ENCODE measurements around the gene PPM1L. TPM values are rescaled to one million over a fixed set of nuclear protein-coding genes. Genes with fewer than 3 reads are reported as not detected.

The PPM1L gene
- polyA plus RNA-seq, 3 donors from 2014 or later, result 14.8 to 35.5 (median 20.5) TPM

DNA sequence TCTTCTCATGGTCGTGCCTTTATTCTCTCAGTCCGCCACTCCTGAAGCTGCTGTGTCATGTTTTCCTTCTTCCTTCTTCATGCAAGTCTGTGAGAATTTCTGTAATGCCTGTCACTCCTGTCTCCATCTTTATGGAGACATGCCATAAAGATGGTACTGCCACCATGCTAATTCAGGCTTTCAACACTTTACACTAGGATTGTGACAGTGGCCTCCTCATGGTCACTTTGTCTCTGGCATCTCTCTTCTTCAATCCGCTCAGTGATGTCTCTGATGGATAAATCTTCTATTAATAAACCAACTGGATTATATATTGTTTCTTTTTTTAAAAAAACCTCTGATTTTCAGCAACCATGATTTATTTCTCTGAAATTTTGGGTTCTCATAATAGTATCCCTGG is 18.1 kb downstream of the PPM1L start:
- no peaks in the 10 kb centered on the region for H3K9me3 Mint-ChIP-seq
- peaks cover 0 to 4% (median 0%) of the 10 kb centered on the region in 3 donors for H3K36me3 Mint-ChIP-seq
- no peak for DNase-seq
- peaks cover 46 to 76% of the 10 kb centered on the region in 2 donors for H3K4me1 Mint-ChIP-seq
- H3K4me3 Mint-ChIP-seq, result peak overlapping the region in 4 of 5 donors; percentile 0 to 26 (median 8)
- H3K27me3 Mint-ChIP-seq (ENCODE audit: low read depth in 3 of 3), result peaks cover 0 to 1% (median 0%) of the 10 kb centered on the region in 3 donors
- H3K27ac Mint-ChIP-seq, result peak overlapping the region in 5 of 6 donors; percentile 5 to 75 (median 31)

DNA sequence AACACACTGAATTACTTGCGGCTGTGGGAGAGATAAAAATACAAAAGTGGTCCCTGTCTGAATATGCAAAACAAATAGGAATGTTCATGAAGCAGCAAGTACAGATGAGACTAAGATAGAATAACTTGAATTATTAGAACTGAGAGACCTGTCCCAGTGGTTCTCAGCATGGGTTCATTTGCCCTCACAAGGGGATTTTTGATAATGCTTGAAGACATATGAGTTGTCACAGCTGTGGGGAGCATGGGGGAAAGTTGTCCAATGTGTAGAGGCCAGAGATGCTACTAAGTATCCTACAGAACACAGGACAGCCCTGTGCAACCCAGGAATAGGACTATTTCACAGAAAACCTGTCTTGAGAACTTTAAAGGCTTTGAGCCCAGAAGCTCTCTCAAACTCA is 22.4 kb downstream of the PPM1L start:
- peaks cover 73 to 86% of the 10 kb centered on the region in 2 donors for H3K4me1 Mint-ChIP-seq
- H3K27me3 Mint-ChIP-seq (ENCODE audit: low read depth in 3 of 3), result peaks cover 0 to 1% (median 0%) of the 10 kb centered on the region in 3 donors
- H3K27ac Mint-ChIP-seq, result peak overlapping the region; percentile 5 to 86 (median 82)
- DNase-seq, result no peak
- no peaks in the 10 kb centered on the region for H3K36me3 Mint-ChIP-seq
- H3K9me3 Mint-ChIP-seq, result no peaks in the 10 kb centered on the region
- peak overlapping the region in 3 of 5 donors; percentile 33 to 57 (median 33) for H3K4me3 Mint-ChIP-seq

DNA sequence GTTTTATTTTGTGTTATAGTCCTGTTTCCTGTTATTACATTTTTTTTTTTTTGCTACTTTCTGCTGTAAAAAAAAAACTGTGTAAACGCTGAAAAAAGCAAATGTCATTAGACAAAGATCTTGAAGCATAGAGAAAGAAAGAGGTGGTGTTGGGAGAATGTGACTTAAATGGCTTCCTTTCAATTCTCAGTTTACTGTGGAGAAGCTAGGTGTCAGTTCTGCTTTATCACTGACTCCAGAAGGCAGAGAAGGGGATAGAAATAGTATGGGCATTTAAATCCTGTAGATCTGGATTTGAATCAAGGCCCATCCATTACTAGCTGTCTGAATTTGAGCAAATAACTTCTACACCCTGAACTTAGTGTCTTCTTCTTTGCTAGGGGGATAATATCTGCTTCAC is 23.0 kb downstream of the PPM1L start:
- peak overlapping the region; percentile 8 to 79 (median 45) for H3K4me3 Mint-ChIP-seq
- peak overlapping the region; percentile 49 to 86 (median 82) for H3K27ac Mint-ChIP-seq

DNA sequence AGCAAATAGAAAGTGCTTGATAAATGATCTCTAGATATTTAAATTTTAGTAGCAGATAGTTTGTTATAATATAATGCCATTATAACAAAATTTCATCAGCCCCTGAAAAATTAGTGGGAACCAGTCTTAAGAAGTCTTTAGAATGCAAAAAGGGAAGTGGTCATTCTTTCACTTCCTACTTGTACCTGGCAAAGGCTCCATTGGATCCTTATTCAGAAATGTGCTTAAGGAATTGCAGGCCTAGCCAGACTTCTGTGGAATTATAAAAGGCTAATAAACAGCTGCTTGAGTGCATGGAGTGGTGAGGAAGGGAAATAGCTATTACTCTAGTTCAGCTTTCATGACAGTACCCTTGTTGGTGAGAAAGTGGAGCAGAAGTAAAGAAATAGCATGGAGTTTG is 24.2 kb downstream of the PPM1L start:
- Mint-ChIP-seq H3K9me3 (no peaks in the 10 kb centered on the region), H3K4me1 (peaks cover 73 to 86% of the 10 kb centered on the region in 2 donors), H3K27ac (peak overlapping the region in 4 of 6 donors; percentile 65 to 77 (median 72)), H3K4me3 (peak overlapping the region in 2 of 5 donors; percentile 8 to 38), H3K27me3 (ENCODE audit: low read depth in 3 of 3) (no peaks in the 10 kb centered on the region), H3K36me3 (no peaks in the 10 kb centered on the region)
- no peak for DNase-seq

More for the DNA sequence above, 23.0 kb downstream of the PPM1L start:
- DNase-seq, result no peak
- no peaks in the 10 kb centered on the region for H3K36me3 Mint-ChIP-seq
- no peaks in the 10 kb centered on the region for H3K9me3 Mint-ChIP-seq
- peaks cover 0 to 1% (median 0%) of the 10 kb centered on the region in 3 donors for H3K27me3 Mint-ChIP-seq (ENCODE audit: low read depth in 3 of 3)
- peaks cover 70 to 86% of the 10 kb centered on the region in 2 donors for H3K4me1 Mint-ChIP-seq

DNA sequence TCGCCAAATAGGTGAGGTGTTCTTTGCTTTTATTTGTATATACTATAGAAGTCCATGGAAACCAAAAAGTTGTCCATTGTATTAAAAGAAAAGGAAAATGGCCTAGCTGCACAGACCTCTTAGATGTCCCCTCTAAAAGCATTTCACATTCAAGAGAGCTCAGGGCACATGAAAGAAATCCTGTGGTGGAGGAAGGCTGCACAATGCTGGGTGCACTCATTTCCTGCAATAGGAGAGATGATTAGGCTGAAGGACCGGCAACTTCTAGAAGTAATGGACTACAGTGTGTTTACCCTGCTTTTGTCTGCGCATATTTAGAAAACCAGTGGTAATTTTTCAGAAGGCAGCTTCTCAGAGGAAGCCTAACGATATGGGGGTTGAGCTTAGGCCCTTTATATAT is 25.4 kb downstream of the PPM1L start:
- Mint-ChIP-seq H3K27ac (peak overlapping the region; percentile 32 to 77 (median 62)), H3K4me3 (peak overlapping the region; percentile 9 to 64 (median 59))

DNA sequence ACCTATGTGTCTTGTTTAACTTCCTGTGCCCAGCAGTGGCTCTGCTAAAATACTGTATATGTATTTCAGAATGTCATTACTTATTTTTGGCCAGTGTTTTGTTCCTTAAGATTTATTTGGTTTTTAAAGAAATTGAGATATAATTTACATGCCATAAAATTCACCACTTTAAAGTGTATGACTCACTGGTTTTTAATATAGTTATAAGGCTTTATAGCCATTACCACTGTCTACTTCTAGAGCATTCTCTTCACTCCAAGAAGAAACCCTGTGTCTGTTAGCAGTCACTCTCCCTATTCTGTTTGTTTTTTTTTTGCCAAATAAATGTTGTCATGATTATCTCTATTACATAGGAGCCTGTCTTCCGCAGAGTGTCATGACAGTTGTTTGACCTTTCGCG is 25.8 kb downstream of the PPM1L start:
- no peak for DNase-seq
- Mint-ChIP-seq H3K4me3 (peak overlapping the region; percentile 24 to 64 (median 59)), H3K4me1 (peaks cover 77 to 94% of the 10 kb centered on the region in 2 donors), H3K27ac (peak overlapping the region; percentile 32 to 77 (median 74)), H3K27me3 (ENCODE audit: low read depth in 3 of 3) (peaks cover 3 to 6% (median 3%) of the 10 kb centered on the region in 3 donors), H3K9me3 (peaks cover 0 to 3% (median 0%) of the 10 kb centered on the region in 6 donors), H3K36me3 (peaks cover 0 to 3% (median 3%) of the 10 kb centered on the region in 3 donors)

More for the DNA sequence above, 25.4 kb downstream of the PPM1L start:
- H3K27me3 Mint-ChIP-seq (ENCODE audit: low read depth in 3 of 3), result peaks cover 3 to 6% (median 3%) of the 10 kb centered on the region in 3 donors
- no peak for DNase-seq
- H3K4me1 Mint-ChIP-seq, result peaks cover 73 to 89% of the 10 kb centered on the region in 2 donors
- H3K9me3 Mint-ChIP-seq, result no peaks in the 10 kb centered on the region
- H3K36me3 Mint-ChIP-seq, result no peaks in the 10 kb centered on the region

DNA sequence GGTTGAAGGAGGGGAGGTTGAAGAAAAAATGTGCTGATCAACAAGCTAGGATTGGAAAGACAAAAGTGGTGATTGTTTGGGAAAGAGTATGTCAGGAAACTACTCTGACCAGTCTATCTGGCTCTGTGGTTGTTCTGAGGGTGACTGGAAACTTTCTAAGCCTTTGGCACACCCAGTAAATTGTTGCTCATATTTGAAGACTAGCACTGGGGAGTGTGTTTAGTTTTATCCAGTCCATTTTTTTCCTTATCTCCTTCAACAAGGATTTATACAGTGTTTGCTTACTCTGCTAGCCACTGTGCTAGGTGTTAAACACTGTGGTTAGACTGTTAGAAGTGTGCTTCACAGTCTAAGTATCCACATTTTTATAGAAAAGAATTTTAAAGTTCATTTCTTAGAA is 28.8 kb downstream of the PPM1L start:
- Mint-ChIP-seq H3K36me3 (peaks cover 0 to 10% (median 7%) of the 10 kb centered on the region in 3 donors), H3K27me3 (ENCODE audit: low read depth in 3 of 3) (peaks cover 3 to 6% (median 3%) of the 10 kb centered on the region in 3 donors), H3K4me3 (peak overlapping the region; percentile 21 to 72 (median 48)), H3K27ac (peak overlapping the region in 5 of 6 donors; percentile 5 to 81 (median 27)), H3K4me1 (peaks cover 64 to 85% of the 10 kb centered on the region in 2 donors), H3K9me3 (peaks cover 0 to 10% (median 2%) of the 10 kb centered on the region in 6 donors)
- peak; percentile 17 to 35 (median 32) for DNase-seq

DNA sequence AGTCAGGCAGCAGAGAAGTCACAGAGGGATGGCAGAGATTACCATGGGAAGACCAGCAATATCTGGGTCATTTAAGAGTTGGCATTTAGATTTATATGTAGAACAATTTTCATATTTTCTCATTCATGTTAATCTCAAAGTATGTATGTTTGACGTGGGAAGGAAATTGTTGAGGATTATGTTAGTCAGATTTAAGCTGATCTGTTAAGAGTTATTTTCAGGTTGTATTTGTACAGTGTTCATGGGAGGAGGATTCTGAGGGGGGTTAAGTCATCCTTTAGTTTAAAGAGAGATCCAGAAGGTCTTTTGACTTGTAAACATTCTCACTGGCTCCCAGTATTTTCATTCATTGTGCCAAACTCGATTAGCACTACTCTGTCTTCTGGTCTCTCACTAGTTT is 34.7 kb downstream of the PPM1L start:
- Mint-ChIP-seq H3K9me3 (peaks cover 0 to 10% (median 2%) of the 10 kb centered on the region in 6 donors), H3K36me3 (peaks cover 0 to 10% (median 7%) of the 10 kb centered on the region in 3 donors), H3K27me3 (ENCODE audit: low read depth in 3 of 3) (peaks cover 3% of the 10 kb centered on the region in 3 donors), H3K27ac (peak overlapping the region in 2 of 6 donors; percentile 6 to 54), H3K4me1 (peaks cover 62 to 83% of the 10 kb centered on the region in 2 donors), H3K4me3 (peak overlapping the region in 1 of 5 donors; percentile 6)
- DNase-seq, result no peak

DNA sequence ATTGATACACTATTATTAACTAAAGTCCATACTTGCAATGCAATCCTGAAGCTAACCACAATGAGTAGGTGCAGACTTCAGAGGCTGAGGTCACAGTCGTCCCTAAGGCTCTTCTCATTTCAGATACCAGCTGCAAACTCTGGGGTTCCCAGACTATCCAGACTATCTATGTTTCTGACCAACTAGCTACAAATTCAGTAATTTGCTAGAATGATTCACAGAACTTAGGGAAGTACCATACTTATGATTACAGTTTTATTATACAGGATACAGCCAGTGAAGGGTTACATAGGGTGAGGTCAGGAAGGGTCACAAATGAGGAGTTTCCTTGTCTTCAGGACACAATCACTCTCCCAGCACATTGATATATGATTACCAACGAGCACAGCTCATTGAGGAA is 36.5 kb downstream of the PPM1L start:
- Mint-ChIP-seq H3K9me3 (peaks cover 0 to 6% (median under 1%) of the 10 kb centered on the region in 6 donors), H3K36me3 (peaks cover 0 to 5% (median 3%) of the 10 kb centered on the region in 3 donors), H3K4me1 (peaks cover 68 to 83% of the 10 kb centered on the region in 2 donors), H3K4me3 (peak overlapping the region in 4 of 5 donors; percentile 16 to 45 (median 33)), H3K27me3 (ENCODE audit: low read depth in 3 of 3) (no peaks in the 10 kb centered on the region), H3K27ac (peak overlapping the region in 5 of 6 donors; percentile 0 to 68 (median 59))
- DNase-seq, result no peak

DNA sequence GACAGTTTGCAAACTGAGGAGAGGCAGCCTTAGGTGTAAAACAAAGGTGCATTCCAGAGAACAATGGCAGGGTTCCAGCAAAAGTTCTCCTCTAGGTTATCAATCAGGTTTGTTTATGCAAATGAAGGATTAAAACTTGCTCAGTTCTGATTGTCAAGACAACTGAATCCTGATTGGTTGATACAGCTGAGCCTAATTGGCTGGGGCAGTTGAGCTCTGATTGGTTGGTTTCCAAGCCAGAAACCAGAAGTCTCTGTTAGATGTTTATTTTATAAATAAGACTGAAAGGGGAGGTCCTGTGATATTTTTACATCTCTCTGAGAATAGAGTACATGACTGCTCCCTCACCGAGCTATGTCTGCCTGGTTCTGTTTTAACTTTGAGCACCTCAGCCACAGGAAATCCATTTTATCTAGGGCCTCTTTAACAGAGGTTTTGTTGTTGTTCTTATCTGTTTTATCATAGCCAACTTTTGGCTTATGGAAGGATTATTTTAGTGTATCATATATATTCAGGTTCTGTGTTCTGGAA is 37.8 kb downstream of the PPM1L start:
- no peaks in the 10 kb centered on the region for H3K27me3 Mint-ChIP-seq (ENCODE audit: low read depth in 3 of 3)
- DNase-seq, result peak in 2 of 3 donors; percentile 16 to 24
- H3K4me1 Mint-ChIP-seq, result peaks cover 79 to 84% of the 10 kb centered on the region in 2 donors
- H3K27ac Mint-ChIP-seq, result peak overlapping the region; percentile 68 to 87 (median 78)
- no peaks in the 10 kb centered on the region for H3K9me3 Mint-ChIP-seq
- H3K36me3 Mint-ChIP-seq, result peaks cover 0 to 7% (median 3%) of the 10 kb centered on the region in 3 donors
- H3K4me3 Mint-ChIP-seq, result peak overlapping the region; percentile 38 to 58 (median 41)

DNA sequence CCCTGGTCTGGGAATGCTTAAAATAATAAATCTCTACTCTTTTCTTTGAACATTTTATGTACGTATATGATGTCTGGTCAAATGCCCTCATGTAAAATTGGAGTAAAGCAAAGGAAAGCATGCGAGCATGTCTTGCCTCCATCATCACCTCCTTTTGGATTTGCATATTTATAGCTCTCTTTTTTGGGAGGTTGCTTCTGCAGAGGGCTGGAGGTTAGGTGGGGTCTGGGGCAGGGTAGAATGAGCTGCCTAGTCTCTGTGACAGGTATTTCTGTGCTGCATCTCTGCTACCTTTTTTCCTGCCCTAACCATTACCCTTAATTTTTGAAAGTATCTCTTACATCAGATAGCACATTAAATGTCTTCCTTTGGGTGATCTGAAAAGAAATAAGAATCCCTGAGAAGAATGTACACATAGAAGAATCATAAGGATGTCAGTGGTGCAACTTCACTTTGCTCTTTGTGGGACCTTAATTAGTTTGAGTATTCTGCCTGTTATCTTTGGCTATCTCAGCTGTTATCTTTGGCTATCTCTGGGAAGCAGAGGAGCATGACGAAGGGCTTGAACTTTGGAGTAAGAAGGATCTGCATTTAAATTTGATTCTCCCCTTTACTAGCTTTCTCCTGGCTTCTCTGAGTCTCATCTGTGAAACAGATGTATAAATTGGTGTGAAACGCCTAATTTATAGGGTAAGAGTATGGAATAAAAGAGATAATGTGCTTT is 40.2 kb downstream of the PPM1L start:
- Mint-ChIP-seq H3K9me3 (no peaks in the 10 kb centered on the region), H3K4me1 (peaks cover 95 to 96% of the 10 kb centered on the region in 2 donors), H3K27me3 (ENCODE audit: low read depth in 3 of 3) (no peaks in the 10 kb centered on the region), H3K4me3 (peak overlapping the region in 1 of 5 donors; percentile 22), H3K36me3 (peaks cover 0 to 7% (median 3%) of the 10 kb centered on the region in 3 donors), H3K27ac (peak overlapping the region in 5 of 6 donors; percentile 1 to 83 (median 52))
- no peak for DNase-seq

DNA sequence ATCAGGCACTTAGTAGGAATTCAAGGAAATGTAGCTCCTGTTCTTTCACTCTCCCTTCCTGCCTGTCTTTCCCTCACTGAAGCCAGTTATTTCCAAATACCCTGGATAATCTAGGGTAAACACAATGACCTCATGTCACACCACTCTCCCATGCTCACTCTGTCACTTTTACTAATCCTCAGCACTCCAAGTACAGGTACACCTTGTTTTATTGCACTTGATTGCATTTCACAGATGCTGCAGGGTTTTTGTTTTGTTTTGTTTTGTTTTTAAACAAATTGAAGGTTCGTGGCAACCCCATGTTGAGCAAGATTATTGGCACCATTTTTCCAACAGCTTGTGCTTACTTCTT is 40.8 kb downstream of the PPM1L start:
- Mint-ChIP-seq H3K4me1 (peaks cover 95 to 96% of the 10 kb centered on the region in 2 donors), H3K36me3 (peaks cover 0 to 7% (median 3%) of the 10 kb centered on the region in 3 donors), H3K4me3 (no peak overlapping the region), H3K27me3 (ENCODE audit: low read depth in 3 of 3) (no peaks in the 10 kb centered on the region), H3K27ac (peak overlapping the region in 5 of 6 donors; percentile 1 to 83 (median 52)), H3K9me3 (no peaks in the 10 kb centered on the region)
- no peak for DNase-seq

DNA sequence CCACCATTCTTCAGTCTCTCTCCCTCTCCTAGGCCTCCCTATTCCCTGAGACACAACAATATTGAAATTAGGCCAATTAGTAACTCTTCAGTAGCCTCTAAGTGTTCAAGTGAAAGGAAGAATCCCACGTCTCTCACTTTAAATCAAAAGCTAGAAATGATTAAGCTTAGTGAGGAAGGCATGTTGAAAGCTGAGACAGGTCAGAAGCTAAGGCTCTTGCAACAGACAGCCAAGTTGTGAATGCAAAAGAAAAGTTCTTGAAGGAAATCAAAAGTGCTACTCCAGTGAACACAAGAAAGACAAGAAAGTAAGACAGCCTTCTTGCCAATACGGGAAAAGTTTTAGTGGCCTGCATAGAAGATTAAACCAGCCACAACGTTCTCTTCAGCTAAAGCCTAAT is 41.3 kb downstream of the PPM1L start:
- H3K4me1 Mint-ChIP-seq, result peaks cover 96 to 97% of the 10 kb centered on the region in 2 donors
- peak overlapping the region in 2 of 5 donors; percentile 0 to 33 for H3K4me3 Mint-ChIP-seq
- no peaks in the 10 kb centered on the region for H3K9me3 Mint-ChIP-seq
- H3K27me3 Mint-ChIP-seq (ENCODE audit: low read depth in 3 of 3), result peaks cover 0 to 1% (median 0%) of the 10 kb centered on the region in 3 donors
- peaks cover 0 to 7% (median 3%) of the 10 kb centered on the region in 3 donors for H3K36me3 Mint-ChIP-seq
- peak overlapping the region; percentile 1 to 74 (median 41) for H3K27ac Mint-ChIP-seq
- DNase-seq, result no peak

Measured in immature natural killer cell (primary cell).